HCT116 (cell line): ENCODE data around the gene BRSK2.

ENCODE experiments used
- CBX3 ChIP-seq: IDR thresholded peaks from 2 replicates; pipeline ENCODE4 v1.6.1; 2012; ENCODE audit warnings: low read depth
- EZH2 ChIP-seq: fragments of 200-600 bp; sonication (generic); IDR thresholded peaks from 2 replicates; pipeline ENCODE4 v1.6.1; 2017; ENCODE audit warnings: antibody characterized with exemption, mixed run types
- EZH2phosphoT487 ChIP-seq: fragments of 200-600 bp; IDR thresholded peaks from 2 replicates; pipeline ENCODE4 v1.6.1; 2018; ENCODE audit warnings: antibody characterized with exemption, borderline replicate concordance
- POLR2A ChIP-seq: IDR thresholded peaks from 2 replicates; pipeline ENCODE4 v1.7.0; 2011; ENCODE audit warnings: borderline replicate concordance; ENCODE audit not compliant: insufficient read depth, insufficient read length; ENCODE audit errors: extremely low read depth
- POLR2AphosphoS5 ChIP-seq: IDR thresholded peaks from 2 replicates; pipeline ENCODE4 v1.6.1; 2011; ENCODE audit warnings: mild to moderate bottlenecking, low read depth, low read length, moderate library complexity
- SP1 ChIP-seq: IDR thresholded peaks from 2 replicates; pipeline ENCODE4 v1.6.1; 2012; ENCODE audit warnings: low read depth
- YY1 ChIP-seq: IDR thresholded peaks from 2 replicates; pipeline ENCODE4 v1.6.1; 2011; ENCODE audit warnings: low read length, low read depth, moderate library complexity, mild to moderate bottlenecking; ENCODE audit not compliant: insufficient replicate concordance; ENCODE audit errors: extremely low read depth
- ZFX ChIP-seq: fragments of 450-650 bp; IDR thresholded peaks from 2 replicates; pipeline ENCODE4 v1.6.1; 2017
- ZNF274 ChIP-seq: fragments of 200-500 bp; sonication (Bioruptor generic); IDR thresholded peaks from 2 replicates; pipeline ENCODE4 v1.6.1; 2014; ENCODE audit warnings: mild to moderate bottlenecking, low read depth, low read length, inconsistent platforms
- TF ChIP-seq, protein P1 (sequence below), 3 experiments: fragments of 200-600 bp in 1 of 3; sonication (generic) in 1 of 3; IDR thresholded peaks in 2 of 3; conservative IDR thresholded peaks in 1 of 3; 2 replicates each; pipeline ENCODE4 v1.5.1; 2012 to 2017; ENCODE audit warnings: low read depth in 2 of 3, low read length in 2 of 3, antibody characterized with exemption in 1 of 3, borderline replicate concordance in 1 of 3, control low read depth in 1 of 3, mild to moderate bottlenecking in 1 of 3, mixed read lengths in 1 of 3, mixed run types in 1 of 3, moderate library complexity in 1 of 3; ENCODE audit not compliant: insufficient read depth in 1 of 3
- TF ChIP-seq, protein P2 (sequence below): IDR thresholded peaks from 2 replicates; pipeline ENCODE4 v1.6.1; 2012
- TF ChIP-seq, protein P3 (sequence below): IDR thresholded peaks from 2 replicates; pipeline ENCODE4 v1.6.1; 2012; ENCODE audit warnings: low read depth

DNA sequence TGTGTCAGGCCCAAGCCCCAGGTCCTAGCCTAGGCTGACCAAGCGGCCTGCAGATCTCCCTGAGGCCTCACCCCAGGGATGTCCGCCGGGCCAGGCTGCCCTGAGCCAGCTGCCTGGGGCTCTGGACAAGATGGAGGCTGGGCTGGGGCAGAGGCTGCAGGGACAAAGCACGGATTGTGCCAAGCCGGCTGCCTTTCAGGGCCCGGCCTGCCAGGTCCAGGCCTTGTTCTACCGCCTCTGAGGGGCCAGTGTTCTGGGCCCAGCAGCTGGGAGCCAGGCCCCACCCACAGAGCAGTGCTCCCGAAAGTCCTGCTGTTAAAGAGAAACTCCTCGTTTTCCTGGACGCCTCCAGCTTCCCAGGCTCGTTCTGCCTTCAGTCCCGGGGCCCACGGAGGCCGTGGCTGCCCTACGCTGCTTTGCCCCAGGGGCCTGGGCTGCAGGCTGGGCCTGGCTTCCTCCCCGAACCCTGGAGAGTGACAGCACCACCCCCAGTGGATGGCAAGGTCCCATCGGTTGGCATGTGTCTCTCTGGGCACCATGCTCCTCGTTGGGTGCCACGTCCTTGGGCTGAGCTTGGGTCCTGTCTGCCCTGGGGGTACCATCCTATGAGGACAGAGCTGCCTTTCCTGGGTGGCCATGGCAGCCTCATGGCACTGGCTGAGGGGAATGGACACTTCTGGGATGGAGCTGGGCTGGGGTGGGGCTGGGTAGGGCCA lies 7.6 kb downstream of the BRSK2 start:
- TF ChIP-seq YY1 (no peak), EZH2 (no peak), EZH2phosphoT487 (no peak), POLR2A (no peak), POLR2AphosphoS5 (no peak), CBX3 (no peak), ZFX (no peak), ZNF274 (no peak), SP1 (no peak)
- TF ChIP-seq, protein P1, sequence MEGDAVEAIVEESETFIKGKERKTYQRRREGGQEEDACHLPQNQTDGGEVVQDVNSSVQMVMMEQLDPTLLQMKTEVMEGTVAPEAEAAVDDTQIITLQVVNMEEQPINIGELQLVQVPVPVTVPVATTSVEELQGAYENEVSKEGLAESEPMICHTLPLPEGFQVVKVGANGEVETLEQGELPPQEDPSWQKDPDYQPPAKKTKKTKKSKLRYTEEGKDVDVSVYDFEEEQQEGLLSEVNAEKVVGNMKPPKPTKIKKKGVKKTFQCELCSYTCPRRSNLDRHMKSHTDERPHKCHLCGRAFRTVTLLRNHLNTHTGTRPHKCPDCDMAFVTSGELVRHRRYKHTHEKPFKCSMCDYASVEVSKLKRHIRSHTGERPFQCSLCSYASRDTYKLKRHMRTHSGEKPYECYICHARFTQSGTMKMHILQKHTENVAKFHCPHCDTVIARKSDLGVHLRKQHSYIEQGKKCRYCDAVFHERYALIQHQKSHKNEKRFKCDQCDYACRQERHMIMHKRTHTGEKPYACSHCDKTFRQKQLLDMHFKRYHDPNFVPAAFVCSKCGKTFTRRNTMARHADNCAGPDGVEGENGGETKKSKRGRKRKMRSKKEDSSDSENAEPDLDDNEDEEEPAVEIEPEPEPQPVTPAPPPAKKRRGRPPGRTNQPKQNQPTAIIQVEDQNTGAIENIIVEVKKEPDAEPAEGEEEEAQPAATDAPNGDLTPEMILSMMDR (IDR thresholded peaks at IDR 0.05 in 2 of 3, conservative IDR thresholded peaks at IDR 0.05 in 1 of 3; ENCODE audit: borderline replicate concordance in 1 of 3, insufficient read depth in 1 of 3, low read depth in 2 of 3, low read length in 2 of 3) = no peak
- TF ChIP-seq, protein P2, sequence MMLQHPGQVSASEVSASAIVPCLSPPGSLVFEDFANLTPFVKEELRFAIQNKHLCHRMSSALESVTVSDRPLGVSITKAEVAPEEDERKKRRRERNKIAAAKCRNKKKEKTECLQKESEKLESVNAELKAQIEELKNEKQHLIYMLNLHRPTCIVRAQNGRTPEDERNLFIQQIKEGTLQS = no peak
- TF ChIP-seq, protein P3, sequence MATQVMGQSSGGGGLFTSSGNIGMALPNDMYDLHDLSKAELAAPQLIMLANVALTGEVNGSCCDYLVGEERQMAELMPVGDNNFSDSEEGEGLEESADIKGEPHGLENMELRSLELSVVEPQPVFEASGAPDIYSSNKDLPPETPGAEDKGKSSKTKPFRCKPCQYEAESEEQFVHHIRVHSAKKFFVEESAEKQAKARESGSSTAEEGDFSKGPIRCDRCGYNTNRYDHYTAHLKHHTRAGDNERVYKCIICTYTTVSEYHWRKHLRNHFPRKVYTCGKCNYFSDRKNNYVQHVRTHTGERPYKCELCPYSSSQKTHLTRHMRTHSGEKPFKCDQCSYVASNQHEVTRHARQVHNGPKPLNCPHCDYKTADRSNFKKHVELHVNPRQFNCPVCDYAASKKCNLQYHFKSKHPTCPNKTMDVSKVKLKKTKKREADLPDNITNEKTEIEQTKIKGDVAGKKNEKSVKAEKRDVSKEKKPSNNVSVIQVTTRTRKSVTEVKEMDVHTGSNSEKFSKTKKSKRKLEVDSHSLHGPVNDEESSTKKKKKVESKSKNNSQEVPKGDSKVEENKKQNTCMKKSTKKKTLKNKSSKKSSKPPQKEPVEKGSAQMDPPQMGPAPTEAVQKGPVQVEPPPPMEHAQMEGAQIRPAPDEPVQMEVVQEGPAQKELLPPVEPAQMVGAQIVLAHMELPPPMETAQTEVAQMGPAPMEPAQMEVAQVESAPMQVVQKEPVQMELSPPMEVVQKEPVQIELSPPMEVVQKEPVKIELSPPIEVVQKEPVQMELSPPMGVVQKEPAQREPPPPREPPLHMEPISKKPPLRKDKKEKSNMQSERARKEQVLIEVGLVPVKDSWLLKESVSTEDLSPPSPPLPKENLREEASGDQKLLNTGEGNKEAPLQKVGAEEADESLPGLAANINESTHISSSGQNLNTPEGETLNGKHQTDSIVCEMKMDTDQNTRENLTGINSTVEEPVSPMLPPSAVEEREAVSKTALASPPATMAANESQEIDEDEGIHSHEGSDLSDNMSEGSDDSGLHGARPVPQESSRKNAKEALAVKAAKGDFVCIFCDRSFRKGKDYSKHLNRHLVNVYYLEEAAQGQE = no peak
